ENCODE results near the gene MMS19.

The MMS19 gene

DNA sequence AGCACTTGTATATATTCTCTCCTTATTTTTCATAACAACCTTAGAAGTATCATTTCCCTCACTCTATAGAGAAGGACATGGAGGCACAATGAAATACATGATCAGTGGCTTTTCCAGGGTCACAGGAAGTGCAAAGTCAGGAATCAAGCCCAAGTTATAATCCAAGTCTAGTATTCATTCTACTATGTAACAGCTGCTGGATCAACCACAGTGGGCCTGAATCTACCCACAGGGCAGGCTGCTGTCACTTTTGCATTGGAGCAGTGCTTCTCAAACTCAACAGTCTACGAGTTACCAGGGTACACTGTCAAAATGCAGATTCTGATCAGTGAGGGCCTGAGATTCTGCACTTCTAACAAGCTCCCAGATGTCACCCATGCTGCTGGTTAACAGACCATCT lies 34.0 kb downstream of the MMS19 start:
- Histone ChIP-seq H3K27ac (no peak overlapping the region), H3K4me3 (ENCODE audit: low read depth, low read length) (no peak overlapping the region), H3K27me3 (ENCODE audit: insufficient read depth, low read depth, severe bottlenecking) (no peaks in the 10 kb centered on the region), H3K36me3 (peaks cover 100% of the 10 kb centered on the region), H3K9me3 (ENCODE audit: severe bottlenecking) (no peaks in the 10 kb centered on the region)
- TF ChIP-seq, protein P1, sequence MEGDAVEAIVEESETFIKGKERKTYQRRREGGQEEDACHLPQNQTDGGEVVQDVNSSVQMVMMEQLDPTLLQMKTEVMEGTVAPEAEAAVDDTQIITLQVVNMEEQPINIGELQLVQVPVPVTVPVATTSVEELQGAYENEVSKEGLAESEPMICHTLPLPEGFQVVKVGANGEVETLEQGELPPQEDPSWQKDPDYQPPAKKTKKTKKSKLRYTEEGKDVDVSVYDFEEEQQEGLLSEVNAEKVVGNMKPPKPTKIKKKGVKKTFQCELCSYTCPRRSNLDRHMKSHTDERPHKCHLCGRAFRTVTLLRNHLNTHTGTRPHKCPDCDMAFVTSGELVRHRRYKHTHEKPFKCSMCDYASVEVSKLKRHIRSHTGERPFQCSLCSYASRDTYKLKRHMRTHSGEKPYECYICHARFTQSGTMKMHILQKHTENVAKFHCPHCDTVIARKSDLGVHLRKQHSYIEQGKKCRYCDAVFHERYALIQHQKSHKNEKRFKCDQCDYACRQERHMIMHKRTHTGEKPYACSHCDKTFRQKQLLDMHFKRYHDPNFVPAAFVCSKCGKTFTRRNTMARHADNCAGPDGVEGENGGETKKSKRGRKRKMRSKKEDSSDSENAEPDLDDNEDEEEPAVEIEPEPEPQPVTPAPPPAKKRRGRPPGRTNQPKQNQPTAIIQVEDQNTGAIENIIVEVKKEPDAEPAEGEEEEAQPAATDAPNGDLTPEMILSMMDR (IDR thresholded peaks at IDR 0.05; ENCODE audit: low read depth, low read length): no peak
- no peak for DNase-seq

DNA sequence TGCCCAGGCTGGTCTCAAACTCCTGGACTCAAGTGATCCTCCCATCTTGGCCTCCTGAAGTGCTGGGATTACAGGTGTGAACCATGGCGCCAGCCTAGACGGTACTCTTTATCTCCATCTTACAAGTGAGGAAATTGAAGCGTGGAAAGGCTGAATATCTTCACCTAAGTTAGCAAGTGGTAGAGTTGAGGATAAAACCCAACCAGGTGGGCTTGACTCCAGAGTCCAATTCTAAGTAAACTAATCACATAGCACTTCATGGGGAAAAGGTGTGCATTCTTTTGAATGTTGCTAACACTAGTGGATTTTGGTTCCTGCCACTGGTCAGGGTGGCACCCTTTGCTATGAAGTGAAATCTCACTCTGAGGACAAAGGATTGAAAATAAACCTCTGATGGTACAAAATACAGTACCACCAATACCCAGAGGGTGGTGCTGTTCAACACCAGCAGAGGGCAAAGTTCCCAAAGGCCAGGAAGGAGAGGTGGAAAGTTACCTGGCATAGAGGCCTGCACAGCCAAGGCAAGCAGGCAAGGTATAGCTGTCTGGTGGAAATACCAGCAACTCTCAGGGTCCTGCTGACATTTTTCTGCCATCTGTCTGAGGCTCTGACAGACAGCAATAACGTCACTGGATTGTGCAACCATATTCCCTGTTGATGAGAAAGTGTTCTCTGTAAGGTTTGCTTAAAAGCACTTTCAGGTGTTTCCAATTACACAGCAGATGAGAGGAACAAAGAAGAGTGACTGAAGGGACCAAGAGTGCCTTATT lies 34.7 kb downstream of the MMS19 start:
- peak; percentile 49 for DNase-seq
- H3K27ac ChIP-seq: peak overlapping the region; percentile 10
- peaks cover 100% of the 10 kb centered on the region for H3K36me3 ChIP-seq
- no peaks in the 10 kb centered on the region for H3K9me3 ChIP-seq (ENCODE audit: severe bottlenecking)
- H3K4me3 ChIP-seq (ENCODE audit: low read depth, low read length): no peak overlapping the region
- TF ChIP-seq, protein P1 (IDR thresholded peaks at IDR 0.05; ENCODE audit: low read depth, low read length): peak; percentile 75
- no peaks in the 10 kb centered on the region for H3K27me3 ChIP-seq (ENCODE audit: insufficient read depth, low read depth, severe bottlenecking)

DNA sequence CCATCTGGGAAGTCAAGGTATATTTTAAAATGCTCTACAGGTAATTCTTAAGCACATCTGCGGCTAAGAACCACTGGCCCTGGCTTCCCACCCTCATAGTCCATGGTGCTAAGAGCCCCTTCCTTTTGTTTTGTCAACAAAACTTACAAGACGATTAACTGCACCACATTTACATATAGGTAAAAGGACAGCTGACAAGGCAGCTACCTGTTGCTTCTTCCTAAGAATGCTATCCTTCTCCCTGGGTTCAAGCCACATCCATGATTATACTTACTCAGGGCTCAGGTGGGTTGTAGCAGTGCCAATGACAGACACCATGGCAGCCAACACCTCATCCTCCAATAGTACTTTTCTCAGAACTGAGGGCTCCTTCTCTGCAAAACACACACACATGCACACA lies 35.9 kb downstream of the MMS19 start:
- no peaks in the 10 kb centered on the region for H3K27me3 ChIP-seq (ENCODE audit: insufficient read depth, low read depth, severe bottlenecking)
- H3K27ac ChIP-seq: no peak overlapping the region
- H3K9me3 ChIP-seq (ENCODE audit: severe bottlenecking): no peaks in the 10 kb centered on the region
- TF ChIP-seq, protein P1 (IDR thresholded peaks at IDR 0.05; ENCODE audit: low read depth, low read length): no peak
- no peak for DNase-seq
- peaks cover 99% of the 10 kb centered on the region for H3K36me3 ChIP-seq
- no peak overlapping the region for H3K4me3 ChIP-seq (ENCODE audit: low read depth, low read length)

DNA sequence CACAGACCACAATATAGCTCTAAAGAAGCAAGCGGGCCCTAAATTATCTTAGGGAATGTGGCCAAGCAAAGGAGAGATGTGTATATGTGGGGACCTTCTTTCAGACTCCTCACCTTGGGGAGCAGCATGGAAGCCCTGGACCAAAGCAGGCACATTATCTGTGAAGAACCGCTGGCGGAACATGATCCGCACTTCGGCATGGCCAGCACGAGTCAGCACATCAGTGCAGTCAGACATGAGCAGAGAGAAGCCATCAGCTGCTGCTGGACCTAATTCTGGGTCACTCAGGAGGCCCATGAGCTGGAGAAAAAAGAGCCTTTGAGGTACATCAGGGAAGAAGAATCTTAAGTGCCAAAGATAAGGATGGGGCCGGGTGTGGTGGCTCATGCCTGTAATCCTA lies 38.3 kb downstream of the MMS19 start:
- no peak for DNase-seq
- Histone ChIP-seq H3K27me3 (ENCODE audit: insufficient read depth, low read depth, severe bottlenecking) (no peaks in the 10 kb centered on the region), H3K9me3 (ENCODE audit: severe bottlenecking) (no peaks in the 10 kb centered on the region), H3K36me3 (peaks cover 99% of the 10 kb centered on the region), H3K4me3 (ENCODE audit: low read depth, low read length) (no peak overlapping the region), H3K27ac (no peak overlapping the region)
- TF ChIP-seq, protein P1 (IDR thresholded peaks at IDR 0.05; ENCODE audit: low read depth, low read length): no peak

DNA sequence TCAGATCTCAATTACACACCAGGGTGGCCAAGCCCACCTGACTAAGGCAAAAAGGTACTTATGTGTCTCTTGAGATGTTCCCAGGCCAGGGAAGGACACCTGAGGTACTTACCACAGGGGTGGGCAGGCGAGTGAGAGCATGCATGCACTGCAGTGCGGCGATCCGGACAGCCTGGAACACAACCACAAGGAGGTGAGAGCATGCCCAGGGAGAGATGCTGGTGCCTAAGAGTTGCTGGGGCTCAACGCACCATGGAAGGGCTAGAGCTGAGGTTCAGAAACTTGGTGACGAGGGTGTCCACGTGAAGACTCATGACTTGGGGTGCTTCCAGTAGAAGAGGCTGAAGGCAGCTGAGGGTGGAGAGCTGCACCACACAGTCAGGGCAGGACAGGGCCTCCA lies 39.1 kb downstream of the MMS19 start:
- H3K36me3 ChIP-seq: peaks cover 95% of the 10 kb centered on the region
- DNase-seq: no peak
- no peaks in the 10 kb centered on the region for H3K9me3 ChIP-seq (ENCODE audit: severe bottlenecking)
- TF ChIP-seq, protein P1 (IDR thresholded peaks at IDR 0.05; ENCODE audit: low read depth, low read length): no peak
- no peak overlapping the region for H3K4me3 ChIP-seq (ENCODE audit: low read depth, low read length)
- H3K27ac ChIP-seq: no peak overlapping the region
- no peaks in the 10 kb centered on the region for H3K27me3 ChIP-seq (ENCODE audit: insufficient read depth, low read depth, severe bottlenecking)

DNA sequence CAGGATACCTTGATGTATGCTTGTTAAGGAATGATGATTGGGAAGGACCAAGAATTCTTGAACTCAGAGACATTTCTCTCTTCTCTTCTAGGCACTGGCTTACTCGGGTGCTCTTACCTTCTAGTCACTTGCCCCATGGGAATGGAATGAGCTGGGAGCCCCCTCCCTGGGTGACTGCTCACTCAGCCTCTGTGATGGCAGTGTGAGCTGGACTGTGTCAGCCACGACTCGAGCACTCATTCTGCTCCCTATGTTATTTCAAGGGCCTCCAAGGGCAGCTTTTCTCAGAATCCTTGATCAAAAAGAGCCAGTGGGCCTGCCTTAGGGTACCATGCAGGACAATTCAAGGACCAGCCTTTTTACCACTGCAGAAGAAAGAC lies 41.5 kb downstream of the MMS19 start:
- no peak overlapping the region for H3K4me3 ChIP-seq (ENCODE audit: low read depth, low read length)
- no peaks in the 10 kb centered on the region for H3K27me3 ChIP-seq (ENCODE audit: insufficient read depth, low read depth, severe bottlenecking)
- no peaks in the 10 kb centered on the region for H3K9me3 ChIP-seq (ENCODE audit: severe bottlenecking)
- TF ChIP-seq, protein P1 (IDR thresholded peaks at IDR 0.05; ENCODE audit: low read depth, low read length): no peak
- no peak for DNase-seq
- H3K36me3 ChIP-seq: peaks cover 95% of the 10 kb centered on the region
- no peak overlapping the region for H3K27ac ChIP-seq
